ENCODE data around the gene THPO.

Gene THPO

DNA sequence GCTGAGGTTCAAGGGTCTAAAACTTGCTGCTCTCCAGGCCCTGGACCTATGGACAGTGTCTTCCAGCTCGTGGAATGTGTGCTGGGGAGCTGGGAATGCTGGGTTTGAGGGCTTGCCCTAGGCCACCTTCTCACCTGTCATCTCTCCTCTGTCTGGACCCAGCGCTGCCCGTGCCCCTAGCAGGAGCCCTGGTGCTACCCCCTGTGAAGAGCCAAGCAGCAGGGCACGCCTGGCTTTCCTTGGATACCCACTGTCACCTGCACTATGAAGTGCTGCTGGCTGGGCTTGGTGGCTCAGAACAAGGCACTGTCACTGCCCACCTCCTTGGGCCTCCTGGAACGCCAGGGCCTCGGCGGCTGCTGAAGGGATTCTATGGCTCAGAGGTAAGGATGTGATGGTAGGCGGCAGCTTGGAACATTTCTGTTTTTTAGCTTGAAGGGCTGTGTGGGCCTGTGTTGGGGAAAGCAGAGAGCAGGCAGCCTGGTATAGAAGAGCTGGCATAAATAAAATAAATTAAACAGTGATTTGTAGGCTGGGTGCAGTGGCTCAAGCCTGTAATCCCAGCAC is 6.9 kb upstream of the THPO start:
- DNase-seq (ENCODE audit: low spot score) = no peak

DNA sequence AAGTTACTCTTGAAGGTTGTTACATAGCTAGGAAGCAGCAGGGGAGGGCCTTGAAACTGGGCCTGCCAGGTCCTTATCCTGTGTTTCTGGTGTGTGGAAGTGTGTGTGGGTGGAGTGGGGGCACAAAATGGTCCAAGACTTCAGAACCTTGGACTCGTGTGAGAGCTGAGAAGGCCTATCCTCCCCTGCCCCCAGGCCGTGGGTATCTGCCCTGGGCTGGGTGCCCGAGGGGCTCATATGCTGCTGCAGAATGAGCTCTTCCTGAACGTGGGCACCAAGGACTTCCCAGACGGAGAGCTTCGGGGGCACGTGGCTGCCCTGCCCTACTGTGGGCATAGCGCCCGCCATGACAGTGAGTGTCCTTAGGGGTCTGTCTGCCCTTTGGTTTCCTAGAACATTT is 6.3 kb upstream of the THPO start:
- DNase-seq (ENCODE audit: low spot score) = no peak

DNA sequence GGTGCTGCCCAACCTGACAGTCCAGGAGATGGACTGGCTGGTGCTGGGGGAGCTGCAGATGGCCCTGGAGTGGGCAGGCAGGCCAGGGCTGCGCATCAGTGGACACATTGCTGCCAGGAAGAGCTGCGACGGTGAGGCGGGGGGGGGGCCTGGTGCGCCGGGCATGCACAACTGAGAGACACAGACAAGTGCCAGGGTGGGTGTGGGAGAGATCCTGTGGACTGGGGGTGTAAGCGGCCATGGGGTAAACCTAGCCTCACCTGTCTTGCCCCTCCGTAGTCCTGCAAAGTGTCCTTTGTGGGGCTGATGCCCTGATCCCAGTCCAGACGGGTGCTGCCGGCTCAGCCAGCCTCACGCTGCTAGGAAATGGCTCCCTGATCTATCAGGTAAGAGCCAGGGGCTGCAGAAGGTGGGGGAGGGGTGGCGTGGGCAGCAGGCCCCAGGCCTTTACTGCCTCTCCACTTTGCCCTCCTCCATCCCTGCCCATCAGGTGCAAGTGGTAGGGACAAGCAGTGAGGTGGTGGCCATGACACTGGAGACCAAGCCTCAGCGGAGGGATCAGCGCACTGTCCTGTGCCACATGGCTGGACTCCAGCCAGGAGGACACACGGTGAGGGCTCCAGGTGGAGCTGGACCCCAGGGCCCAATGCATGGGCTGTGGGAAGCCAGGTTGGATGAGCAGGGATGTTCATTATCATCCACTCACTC is 5.2 kb upstream of the THPO start:
- DNase-seq (ENCODE audit: low spot score) = no peak

DNA sequence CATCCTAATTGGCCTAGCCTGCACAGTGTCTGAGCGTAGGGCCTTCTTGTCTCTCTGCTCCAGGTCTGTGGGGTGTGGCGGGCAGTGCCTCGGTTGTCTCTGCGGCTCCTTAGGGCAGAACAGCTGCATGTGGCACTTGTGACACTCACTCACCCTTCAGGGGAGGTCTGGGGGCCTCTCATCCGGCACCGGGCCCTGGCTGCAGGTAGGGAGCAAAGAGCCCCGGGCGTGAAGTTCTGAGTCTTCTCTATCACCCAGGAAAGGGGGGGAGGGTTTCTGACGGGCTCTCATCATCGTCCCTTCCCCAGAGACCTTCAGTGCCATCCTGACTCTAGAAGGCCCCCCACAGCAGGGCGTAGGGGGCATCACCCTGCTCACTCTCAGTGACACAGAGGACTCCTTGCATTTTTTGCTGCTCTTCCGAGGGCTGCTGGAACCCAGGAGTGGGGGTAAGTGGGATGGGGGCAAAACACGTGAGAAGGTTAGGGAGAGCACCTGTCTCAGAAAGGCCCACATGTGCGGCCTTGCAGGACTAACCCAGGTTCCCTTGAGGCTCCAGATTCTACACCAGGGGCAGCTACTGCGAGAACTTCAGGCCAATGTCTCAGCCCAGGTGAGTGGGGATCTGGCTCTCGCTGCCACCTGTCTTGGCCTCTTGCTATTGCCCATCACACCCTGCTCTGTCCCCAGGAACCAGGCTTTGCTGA is 4.5 kb upstream of the THPO start:
- DNase-seq (ENCODE audit: low spot score) = no peak

DNA sequence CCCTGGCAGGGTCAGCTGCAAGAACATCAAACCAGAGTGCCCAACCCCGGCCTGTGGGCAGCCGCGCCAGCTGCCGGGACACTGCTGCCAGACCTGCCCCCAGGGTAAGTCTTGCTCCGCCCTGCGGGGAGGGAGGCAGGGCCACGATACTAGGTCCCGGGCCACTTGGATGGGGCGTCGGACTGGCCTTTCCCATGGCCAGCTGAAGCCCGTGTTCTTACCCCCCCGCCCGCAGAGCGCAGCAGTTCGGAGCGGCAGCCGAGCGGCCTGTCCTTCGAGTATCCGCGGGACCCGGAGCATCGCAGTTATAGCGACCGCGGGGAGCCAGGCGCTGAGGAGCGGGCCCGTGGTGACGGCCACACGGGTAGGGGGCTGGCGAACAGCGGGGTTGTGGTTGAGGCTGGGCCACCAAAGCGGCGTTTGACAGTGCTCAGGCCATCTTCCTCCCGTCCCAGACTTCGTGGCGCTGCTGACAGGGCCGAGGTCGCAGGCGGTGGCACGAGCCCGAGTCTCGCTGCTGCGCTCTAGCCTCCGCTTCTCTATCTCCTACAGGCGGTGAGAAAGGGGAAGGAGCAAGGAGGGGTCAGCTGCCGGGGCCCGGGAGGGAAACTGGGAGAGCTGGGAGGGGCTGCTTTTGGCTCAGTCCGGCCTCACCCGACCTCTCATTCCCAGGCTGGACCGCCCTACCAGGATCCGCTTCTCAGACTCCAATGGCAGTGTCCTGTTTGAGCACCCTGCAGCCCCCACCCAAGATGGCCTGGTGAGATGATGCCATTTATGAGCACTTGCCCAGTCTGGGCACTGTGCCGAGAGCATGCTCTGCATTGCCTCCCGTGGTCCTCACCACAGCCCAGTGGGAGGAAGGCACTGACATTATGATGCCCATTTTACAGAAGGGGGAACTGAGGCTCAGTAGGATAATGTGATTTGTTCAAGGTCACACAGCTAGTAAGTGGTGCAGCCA is 3.5 kb upstream of the THPO start:
- no peak for DNase-seq (ENCODE audit: low spot score)

DNA sequence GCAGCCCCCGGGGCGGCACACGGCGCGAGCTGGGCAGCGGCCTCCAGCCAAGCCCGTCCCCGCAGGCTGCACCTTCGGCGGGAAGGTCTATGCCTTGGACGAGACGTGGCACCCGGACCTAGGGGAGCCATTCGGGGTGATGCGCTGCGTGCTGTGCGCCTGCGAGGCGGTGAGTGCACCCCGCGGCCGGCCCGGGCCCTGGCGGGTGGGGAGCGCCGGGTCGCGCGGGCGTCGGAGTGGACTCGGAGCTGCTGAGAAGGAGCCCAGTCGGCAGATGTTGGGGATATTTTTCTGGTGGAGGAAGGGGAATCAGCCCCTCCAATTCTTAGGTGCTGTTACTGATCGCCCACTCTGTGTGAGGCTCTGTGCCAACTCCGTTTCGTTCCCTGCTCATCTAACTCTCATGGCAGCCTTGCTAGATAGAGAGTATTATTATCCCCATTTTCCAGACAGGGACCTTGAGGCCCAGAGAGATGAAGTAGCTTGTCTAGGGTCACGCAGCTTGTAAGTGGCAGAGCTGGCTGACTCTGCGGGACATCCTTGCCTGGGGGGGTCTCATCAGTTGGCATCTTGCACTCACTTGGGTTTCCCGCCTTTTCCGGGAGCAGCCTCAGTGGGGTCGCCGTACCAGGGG is 2.7 kb upstream of the THPO start:
- DNase-seq (ENCODE audit: low spot score) = no peak

DNA sequence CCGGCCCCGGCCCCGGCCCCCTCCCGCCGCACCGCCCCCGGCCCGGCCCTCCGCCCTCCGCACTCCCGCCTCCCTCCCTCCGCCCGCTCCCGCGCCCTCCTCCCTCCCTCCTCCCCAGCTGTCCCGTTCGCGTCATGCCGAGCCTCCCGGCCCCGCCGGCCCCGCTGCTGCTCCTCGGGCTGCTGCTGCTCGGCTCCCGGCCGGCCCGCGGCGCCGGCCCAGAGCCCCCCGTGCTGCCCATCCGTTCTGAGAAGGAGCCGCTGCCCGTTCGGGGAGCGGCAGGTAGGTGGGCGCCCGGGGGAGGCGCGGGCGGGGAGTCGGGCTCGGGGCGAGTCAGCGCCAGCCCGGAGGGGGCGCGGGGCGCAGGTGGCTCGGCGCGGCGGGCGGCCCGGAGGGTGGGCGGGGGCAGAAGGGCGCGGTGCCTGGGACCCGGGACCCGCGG is 2.2 kb upstream of the THPO start:
- peak; percentile 84 for DNase-seq (ENCODE audit: low spot score)

DNA sequence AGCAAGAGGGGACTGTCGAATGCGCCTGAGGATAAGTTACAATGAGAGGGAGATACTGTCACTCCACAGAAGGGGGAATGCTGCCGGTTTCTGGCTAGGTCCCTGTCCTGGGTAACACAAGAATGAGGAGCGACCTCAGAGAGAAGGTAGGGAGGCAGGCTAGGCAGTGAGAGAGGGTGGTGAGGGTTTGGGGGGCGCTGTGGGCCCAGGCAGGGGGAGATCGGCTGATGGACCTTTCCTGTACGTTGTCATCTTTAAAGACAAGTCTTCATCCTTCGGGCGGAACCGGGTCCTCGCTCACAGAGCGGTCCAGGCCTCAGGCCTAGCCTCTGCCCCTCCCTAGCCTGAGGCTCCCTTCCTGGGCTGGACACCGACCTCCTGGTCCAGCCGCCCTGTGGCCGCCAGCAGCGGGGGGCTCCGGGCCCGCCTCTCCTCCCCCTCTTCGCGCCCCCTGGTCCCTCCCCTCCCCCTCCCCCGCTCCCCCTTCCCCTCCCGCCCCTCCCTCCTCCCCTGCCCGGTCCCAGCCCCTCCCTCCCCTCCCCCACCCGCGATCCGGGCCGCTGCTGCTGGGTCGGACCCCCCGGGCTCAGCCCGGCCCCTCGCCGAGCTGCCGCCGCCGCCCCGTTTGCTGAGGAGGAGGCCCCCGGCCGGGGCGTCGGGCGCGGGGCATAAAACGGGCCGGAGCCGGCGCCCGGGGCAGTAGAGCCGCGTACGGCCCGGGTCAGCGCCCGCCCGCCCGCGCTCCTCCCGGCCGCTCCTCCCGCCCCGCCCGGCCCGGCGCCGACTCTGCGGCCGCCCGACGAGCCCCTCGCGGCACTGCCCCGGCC is 1.6 kb upstream of the THPO start, which contains the start of gene CHRD:
Gene CHRD (plus strand): TSS at position 697 of the 827 bp plus-strand sequence. CDS start 265 bp downstream, outside the sequence.
- no peak for DNase-seq (ENCODE audit: low spot score)

DNA sequence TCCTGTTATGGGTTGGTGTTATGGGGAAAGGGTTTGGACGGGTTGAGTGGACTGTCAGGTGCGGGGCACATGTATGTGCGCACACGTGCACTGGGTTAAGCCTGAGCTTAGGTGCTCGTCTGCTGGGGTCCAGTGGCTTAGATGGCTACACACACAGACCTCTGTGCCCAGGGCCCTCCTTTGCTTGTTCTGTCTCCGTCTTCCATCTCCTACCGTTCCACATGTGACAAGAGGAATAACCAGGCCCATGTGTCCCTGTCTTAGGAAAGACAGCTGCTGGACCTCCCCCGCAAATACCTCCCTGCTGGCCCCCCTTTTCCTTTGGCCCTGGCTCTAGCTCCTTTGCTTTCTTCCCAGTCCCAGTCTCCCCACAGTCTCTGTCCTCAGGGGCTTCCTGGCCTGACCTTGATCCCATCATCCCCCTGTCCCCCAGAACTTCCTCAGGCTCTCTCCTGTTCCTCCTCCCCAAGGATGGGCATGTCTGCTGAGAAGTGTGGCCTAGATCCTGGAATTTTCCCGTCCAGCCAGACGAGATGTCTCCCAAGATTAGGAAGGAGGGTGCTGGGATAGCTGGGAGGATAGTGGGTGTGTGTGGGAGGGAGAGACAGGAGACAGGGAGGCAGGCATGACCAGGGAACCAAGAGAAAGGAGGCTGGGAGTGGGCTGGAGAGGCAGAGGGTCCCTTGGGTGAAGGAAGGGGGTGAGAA is 797 bp upstream of the THPO start:
- DNase-seq (ENCODE audit: low spot score) = no peak

DNA sequence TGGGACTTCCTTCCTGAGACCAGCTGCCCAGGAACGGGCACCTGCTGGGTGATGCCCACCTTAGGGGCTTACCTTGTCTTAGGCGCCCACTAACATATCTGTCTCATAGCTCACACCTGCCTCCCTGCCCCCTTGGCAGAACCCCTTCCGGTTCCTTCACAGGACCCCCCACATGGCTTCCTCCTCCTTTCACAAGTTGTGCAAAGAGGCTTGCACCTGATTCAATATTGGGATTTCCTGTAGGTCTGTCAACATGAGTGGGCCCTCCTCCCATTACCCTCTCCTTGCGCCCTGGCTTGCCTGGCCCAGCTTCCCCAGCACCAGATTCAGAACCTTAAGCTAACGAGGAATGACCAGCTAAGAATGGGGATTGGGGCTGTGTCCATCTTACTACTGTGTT is 633 bp downstream of the THPO start:
- DNase-seq (ENCODE audit: low spot score) = no peak

DNA sequence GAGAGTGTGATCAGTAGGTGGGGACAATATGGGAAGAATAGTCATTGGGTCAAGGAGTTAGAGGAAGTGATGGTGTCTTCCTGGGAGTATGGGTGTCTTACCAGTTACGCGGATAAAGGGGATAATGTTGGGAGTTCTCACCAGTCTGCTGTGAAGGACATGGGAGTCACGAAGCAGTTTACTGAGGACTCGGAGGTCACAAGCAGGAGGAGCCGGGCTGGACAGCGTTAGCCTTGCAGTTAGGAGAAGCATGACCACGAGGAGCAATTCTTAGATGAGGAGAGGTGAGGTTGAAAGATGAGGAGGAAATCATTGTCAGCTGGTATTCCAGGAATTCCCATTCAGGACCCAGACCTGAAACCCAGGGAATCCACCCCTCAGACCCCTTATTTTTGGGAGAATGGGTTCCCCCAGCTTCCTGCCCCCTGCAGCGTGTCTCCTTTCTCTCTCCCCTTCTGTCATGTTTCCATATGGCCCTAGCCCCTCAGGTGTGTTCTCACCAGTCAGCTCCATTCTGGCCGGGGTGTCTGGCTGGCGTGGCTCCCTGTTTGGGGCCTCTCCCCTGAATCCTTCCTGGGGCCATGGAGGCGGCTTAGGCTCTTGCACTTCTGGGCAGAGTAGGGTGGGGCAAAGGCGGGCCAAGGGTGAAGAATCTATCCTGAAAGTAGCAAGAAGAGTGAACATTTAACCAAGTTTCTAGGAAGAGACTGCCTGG is 2.1 kb downstream of the THPO start:
- DNase-seq (ENCODE audit: low spot score) = no peak

DNA sequence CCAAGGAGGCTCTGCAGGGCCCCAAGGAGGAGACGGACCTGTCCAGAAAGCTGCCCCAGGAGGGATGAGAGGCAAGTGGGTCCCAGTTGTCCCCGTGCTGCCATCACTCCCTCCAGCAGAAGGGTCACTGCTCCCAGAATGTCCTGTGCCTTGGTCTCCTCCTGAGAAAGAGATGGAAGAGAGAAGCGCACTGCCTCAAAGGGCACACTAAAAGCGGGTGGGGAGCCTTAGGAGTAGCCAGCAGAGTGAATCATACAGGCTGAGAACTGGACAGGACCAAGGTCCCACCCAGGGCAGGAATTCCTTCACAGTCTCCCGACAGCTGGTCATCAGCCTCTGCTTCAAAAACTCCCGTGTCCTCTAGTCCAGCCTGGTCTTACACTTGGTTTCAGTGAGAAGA is 4.6 kb downstream of the THPO start:
- DNase-seq (ENCODE audit: low spot score) = no peak

DNA sequence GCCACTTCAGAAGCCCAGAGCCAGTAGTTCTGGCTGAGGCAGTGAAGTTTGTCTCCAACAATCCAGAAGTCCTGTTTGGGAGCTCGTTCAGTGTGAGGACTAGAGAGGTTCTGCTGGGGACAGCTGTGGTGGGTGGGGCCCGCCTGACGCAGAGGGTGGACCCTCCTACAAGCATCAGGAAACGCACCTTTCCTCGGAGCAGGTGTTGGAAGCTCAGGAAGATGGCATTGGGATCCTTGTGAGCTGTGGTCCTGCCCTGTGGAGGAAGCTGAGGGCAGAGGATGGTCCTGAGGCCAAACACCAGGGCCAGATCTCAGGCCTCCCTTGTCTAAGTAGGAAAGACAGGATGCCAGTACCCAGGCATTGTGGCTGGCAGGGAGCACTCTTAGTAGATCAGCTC is 5.1 kb downstream of the THPO start:
- DNase-seq (ENCODE audit: low spot score) = no peak

DNA sequence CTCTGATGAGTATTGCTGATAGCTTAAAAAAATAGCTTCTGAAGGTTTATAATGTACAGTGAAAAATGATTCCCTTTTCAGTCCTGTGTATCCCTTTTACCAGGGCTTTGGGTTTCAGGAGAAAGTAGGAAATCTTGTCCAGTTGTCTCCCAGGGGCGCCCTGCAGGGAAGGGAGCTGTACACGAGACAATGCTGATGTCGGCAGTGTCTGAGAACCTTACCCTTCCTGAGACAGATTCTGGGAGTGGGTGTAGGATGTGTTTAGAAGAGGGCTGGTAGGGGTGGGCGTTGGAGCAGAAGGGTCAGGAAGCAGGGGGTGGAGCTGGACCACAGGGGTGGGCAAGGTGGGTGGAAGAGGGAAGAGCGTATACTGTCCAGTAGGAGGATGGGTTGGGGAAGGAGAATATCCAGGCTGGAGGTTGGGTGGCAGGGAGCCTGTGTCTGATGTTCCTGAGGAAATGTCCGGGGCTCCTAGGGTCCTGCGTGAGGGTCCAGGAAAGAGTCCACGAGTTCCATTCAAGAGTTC is 5.6 kb downstream of the THPO start:
- DNase-seq (ENCODE audit: low spot score) = no peak

DNA sequence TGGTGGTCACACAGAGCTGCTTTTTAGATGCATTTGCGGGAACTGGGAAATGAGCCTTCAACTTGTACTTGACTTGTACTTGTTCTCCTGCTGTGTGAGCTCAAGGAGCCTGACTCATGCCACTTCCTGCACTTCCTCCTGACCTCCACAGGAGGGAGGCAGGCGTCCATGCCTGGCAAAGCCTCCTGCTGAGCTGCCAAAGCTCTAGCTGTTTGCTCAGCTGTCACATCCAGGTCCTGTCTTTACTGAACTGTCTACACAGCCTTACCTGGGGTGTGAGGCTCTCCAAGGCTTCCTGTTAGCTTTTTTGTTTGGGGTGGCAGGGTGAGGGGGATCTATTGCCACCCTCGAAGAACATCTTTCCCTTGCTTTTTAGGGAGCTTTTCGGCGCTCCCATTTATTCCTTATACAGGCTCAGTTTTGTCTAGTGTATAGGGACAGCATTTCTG is 6.4 kb downstream of the THPO start:
- peak; percentile 76 for DNase-seq (ENCODE audit: low spot score)

DNA sequence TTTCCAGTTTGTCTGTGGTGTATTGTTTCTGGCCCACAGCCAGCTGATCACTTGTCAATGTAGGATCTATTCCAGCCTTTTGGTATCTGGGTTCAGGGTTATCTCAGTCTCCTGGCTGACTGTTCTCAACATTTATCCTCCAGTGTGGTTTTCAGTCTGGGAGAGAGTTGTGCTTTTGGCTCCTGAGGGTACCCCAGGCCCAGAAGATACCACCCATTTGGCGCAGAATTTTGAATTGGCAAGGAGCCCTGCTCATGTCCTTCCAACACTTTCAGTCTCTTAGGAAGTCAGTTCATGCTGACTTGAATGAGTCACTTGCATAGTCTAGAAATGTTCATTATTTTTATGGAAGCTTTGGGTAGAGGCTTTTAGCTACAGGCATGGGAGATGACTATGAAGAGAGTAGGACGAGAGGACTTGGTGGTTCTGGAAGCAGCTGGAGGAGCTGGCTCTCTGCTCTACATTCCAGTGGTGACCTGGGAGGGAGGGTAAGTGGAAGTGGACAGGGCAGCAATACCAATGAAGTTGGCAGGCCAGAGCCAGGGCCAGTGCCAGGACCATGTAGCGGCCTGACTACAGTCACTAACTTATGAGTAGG is 9.3 kb downstream of the THPO start:
- DNase-seq (ENCODE audit: low spot score) = no peak

DNA sequence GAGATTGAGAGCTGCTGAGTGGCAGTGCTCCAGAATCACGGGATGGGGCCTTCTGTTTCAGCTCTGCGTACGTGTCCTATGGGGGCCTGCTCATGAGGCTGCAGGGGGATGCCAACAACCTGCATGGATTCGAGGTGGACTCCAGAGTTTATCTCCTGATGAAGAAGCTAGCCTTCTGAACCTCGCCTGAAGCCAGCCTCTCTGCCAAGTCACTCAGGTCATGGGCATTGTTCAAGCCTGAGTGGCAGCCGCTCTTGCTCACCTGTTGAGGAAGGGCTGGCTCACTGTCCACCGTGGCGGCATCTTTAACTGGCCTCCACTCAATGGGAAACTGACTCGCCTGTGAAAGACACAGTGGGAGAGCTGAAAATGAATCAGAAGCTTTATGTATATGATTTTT is 9.9 kb downstream of the THPO start:
- DNase-seq (ENCODE audit: low spot score) = no peak

DNA sequence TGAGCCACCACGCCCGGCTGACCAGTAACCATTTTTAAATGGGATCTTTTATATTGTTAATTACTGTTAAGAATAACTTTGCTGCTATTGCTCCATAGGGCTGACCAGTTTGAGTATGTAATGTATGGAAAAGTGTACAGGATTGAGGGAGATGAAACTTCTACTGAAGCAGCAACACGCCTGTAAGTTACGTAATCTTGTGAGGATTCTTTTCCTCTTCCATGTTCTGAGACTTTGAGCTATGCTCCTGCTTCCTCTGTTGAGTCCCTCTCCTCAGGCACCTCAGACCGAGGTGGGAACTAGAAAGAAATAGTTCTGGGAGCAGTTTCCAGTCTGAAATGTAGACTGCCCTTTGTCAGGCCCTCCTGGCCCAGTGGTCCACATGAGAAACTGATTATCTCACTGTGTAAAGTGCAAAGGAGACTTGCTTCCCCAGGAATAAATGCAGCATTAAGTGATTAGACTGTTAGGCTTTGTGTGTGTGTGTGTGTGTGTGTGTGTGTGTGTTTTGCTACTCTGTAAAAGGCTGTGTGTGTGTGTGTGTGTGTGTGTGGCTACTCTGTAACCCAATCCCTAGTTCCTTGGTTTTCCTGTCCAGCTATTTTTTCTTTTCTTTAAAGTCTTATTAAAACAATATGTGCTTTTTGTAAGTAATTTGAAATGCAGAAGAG is 11.3 kb downstream of the THPO start:
- no peak for DNase-seq (ENCODE audit: low spot score)

Measured in HuH-7.5 (cell line).